ENCODE measurements around the gene CLDN3. TPM values are rescaled to one million over a fixed set of nuclear protein-coding genes. Genes with fewer than 3 reads are reported as not detected.
"Not testable (repeated sequence)": the region's sequence is repeated elsewhere in the genome, so short reads cannot be mapped to it uniquely, and the experiment has no call there.

CLDN3 gene
- total RNA-seq, 2 donors from 2014 or later: not detected

DNA sequence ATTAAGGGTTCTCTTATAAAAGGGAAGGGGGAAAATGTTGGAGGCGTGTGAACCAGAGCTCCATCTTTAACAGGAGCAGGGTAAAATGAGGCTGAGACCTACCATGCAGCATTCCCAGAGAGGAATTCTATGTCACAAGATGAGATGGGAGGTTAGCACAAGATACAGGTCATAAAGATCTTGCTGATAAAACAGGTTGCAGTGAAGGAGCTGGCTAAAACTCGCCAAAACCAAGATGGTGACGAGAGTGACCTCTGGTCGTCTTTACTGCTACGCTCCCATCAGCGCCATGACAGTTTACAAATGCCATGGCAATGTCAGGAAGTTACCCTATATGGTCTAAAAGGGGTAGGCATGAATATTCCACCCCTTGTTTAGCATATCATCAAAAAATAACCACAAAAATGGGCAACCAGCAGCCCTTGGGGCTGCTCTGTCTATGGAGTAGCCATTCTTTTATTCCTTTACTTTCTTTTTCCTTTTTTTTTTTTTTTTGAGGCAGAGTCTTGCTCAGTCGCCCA is 21.2 kb upstream of the CLDN3 start:
- not testable (repeated sequence) for H3K9me3 Mint-ChIP-seq; H3K27me3 Mint-ChIP-seq; H3K4me1 Mint-ChIP-seq (ENCODE audit: low read depth in 2 of 2); DNase-seq (ENCODE audit: low spot score); H3K27ac Mint-ChIP-seq; H3K36me3 Mint-ChIP-seq; ATAC-seq; H3K4me3 Mint-ChIP-seq

GRCh38 chr7:73789051-73789450 is 19.0 kb upstream of the CLDN3 start:
- H3K4me1 Mint-ChIP-seq (ENCODE audit: low read depth in 2 of 2): no peaks in the 10 kb centered on the region
- H3K36me3 Mint-ChIP-seq: no peaks in the 10 kb centered on the region
- H3K4me3 Mint-ChIP-seq: no peak overlapping the region
- peaks cover 6% of the 10 kb centered on the region in 2 donors for H3K27me3 Mint-ChIP-seq
- DNase-seq (ENCODE audit: low spot score) (no peak), ATAC-seq (no peak)
- no peaks in the 10 kb centered on the region for H3K9me3 Mint-ChIP-seq
- no peak overlapping the region for H3K27ac Mint-ChIP-seq

GRCh38 chr7:73787786-73788048 is 17.6 kb upstream of the CLDN3 start:
- not testable (repeated sequence) for H3K27me3 Mint-ChIP-seq; H3K9me3 Mint-ChIP-seq; H3K4me1 Mint-ChIP-seq (ENCODE audit: low read depth in 2 of 2); H3K36me3 Mint-ChIP-seq; DNase-seq (ENCODE audit: low spot score); ATAC-seq; H3K4me3 Mint-ChIP-seq; H3K27ac Mint-ChIP-seq

- DNase-seq (ENCODE audit: low spot score) (no peak), ATAC-seq (no peak)
- H3K4me1 Mint-ChIP-seq (ENCODE audit: low read depth in 2 of 2): no peaks in the 10 kb centered on the region
- peaks cover 0 to 3% of the 10 kb centered on the region in 2 donors for H3K27me3 Mint-ChIP-seq
- no peaks in the 10 kb centered on the region for H3K9me3 Mint-ChIP-seq
- H3K4me3 Mint-ChIP-seq: no peak overlapping the region
- H3K36me3 Mint-ChIP-seq: no peaks in the 10 kb centered on the region
- no peak overlapping the region for H3K27ac Mint-ChIP-seq
Measured at GRCh38 chr7:73786588-73786987, 16.5 kb upstream of the CLDN3 start.

DNA sequence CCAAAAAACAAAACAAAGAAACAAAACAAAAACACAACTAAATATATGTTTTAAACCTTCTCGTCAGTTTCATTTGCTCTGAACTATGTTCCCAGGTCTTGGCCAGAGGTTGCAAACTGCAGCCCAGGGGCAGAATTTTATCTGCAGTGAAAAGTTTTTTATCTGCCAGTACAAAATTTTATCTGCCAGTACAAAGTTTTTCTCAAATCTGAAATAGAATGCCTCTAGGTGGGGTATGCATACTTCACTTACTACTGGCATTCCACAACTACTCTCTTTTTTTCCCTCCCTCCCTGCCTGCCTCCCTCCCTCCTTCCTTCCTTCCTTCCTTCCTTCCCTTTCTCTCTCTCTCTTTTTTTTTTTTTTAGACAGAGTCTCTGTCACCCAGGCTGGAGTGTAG is 9.4 kb upstream of the CLDN3 start:
- no peaks in the 10 kb centered on the region for H3K9me3 Mint-ChIP-seq
- DNase-seq (ENCODE audit: low spot score) (no peak), ATAC-seq (no peak)
- peaks cover 0 to 7% of the 10 kb centered on the region in 2 donors for H3K27me3 Mint-ChIP-seq
- no peaks in the 10 kb centered on the region for H3K36me3 Mint-ChIP-seq
- H3K4me3 Mint-ChIP-seq: no peak overlapping the region
- no peak overlapping the region for H3K27ac Mint-ChIP-seq
- H3K4me1 Mint-ChIP-seq (ENCODE audit: low read depth in 2 of 2): no peaks in the 10 kb centered on the region

- no peaks in the 10 kb centered on the region for H3K36me3 Mint-ChIP-seq
- DNase-seq (ENCODE audit: low spot score): no peak
Measured at GRCh38 chr7:73778801-73779389, 8.8 kb upstream of the CLDN3 start.

DNA sequence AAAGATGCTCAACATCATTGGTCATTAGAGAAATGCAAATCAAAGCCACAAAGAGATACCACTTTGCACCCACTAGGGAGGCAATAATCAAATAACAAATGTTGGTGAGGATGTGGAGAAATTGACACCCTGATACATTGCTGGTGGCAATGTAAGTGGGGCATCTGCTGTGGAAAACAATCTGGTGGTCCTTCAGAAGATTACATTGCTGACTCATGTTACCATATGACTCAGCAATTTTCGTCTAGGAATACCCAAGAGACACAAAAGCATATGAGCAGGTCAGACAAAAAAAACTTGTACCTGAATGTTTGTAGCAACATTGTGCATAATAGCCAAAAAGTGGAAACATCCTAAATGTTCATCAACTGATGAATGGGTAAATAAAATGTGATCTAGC is 4.9 kb upstream of the CLDN3 start:
- DNase-seq (ENCODE audit: low spot score) (no peak), ATAC-seq (no peak)
- Mint-ChIP-seq H3K4me1 (ENCODE audit: low read depth in 2 of 2) (no peaks in the 10 kb centered on the region), H3K36me3 (no peaks in the 10 kb centered on the region), H3K9me3 (no peaks in the 10 kb centered on the region), H3K4me3 (no peak overlapping the region), H3K27me3 (peaks cover 6 to 8% of the 10 kb centered on the region in 2 donors), H3K27ac (no peak overlapping the region)

More at GRCh38 chr7:73778801-73779389, 8.8 kb upstream of the CLDN3 start:
- Mint-ChIP-seq H3K4me1 (ENCODE audit: low read depth in 2 of 2) (no peaks in the 10 kb centered on the region), H3K27ac (no peak overlapping the region), H3K27me3 (peaks cover 0 to 6% of the 10 kb centered on the region in 2 donors), H3K4me3 (no peak overlapping the region), H3K9me3 (no peaks in the 10 kb centered on the region)
- peak in 1 of 2 donors; percentile 50 for ATAC-seq

GRCh38 chr7:73773700-73774517 is 3.8 kb upstream of the CLDN3 start:
- ATAC-seq (no peak), DNase-seq (ENCODE audit: low spot score) (no peak)
- Mint-ChIP-seq H3K4me3 (no peak overlapping the region), H3K27ac (no peak overlapping the region), H3K36me3 (no peaks in the 10 kb centered on the region), H3K9me3 (no peaks in the 10 kb centered on the region), H3K4me1 (ENCODE audit: low read depth in 2 of 2) (no peaks in the 10 kb centered on the region), H3K27me3 (peaks cover 5 to 8% of the 10 kb centered on the region in 2 donors)

DNA sequence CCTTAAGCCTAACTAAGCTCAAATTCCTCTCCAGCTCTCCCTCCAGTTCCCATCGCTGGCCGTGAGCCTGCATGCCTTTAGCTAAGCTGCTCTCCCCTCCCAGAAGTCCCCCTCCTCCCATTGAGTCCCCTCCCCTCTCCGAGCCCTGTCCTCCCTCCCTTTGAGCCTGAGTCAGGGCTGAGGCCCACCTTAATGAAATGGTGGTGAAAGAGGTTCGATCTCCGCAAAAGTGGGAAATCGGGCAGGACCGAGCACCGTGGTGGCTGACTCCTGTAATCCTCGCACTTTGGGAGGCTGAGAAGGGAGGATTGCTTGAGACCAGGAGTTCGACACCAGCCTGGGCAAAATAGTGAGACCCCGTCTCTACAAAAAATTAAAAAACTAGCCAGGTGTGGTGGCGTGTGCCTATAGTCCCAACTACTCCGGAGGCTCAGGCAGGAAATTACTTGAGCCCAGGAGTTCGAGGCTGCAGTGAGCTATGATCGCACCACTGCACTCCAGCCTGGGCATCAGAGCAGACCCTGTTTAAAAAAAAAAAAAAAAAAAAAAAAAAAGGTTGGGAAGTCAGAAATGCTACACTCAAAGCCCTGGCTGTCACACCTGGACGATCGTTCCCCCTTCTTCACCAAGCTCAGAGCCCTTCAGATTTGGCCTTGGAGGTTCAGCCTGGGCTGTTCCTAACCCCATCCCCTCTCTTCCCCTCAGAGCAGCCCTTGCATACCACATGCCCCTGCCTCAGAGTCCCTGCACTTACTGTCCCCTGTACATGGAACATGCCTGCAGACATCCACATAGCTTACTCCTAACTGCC is 995 bp upstream of the CLDN3 start:
- Mint-ChIP-seq H3K4me3 (no peak overlapping the region), H3K9me3 (no peaks in the 10 kb centered on the region), H3K27ac (no peak overlapping the region), H3K27me3 (peaks cover 14 to 15% of the 10 kb centered on the region in 2 donors), H3K4me1 (ENCODE audit: low read depth in 2 of 2) (no peaks in the 10 kb centered on the region), H3K36me3 (no peaks in the 10 kb centered on the region)
- no peak for ATAC-seq
- no peak for DNase-seq (ENCODE audit: low spot score)

DNA sequence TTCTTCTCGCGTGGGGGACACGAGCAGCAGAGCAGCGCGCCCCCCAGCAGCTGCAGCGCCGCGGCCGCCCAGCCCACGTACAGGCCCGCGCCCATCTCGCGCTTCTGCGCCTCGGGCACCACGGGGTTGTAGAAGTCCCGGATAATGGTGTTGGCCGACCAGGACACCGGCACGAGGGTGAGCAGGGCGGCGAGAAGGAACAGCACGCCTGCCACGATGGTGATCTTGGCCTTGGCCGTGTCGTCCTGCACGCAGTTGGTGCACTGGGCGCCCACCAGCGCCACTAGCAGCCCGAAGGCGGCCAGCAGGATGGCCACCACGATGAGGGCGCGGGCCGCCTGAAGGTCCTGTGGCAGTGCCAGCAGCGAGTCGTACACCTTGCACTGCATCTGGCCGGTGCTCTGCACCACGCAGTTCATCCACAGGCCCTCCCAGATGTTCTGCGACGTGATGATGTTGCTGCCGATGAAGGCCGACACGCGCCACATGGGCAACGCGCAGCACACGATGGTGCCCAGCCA is 529 bp downstream of the CLDN3 start:
- H3K27ac Mint-ChIP-seq: no peak overlapping the region
- no peaks in the 10 kb centered on the region for H3K9me3 Mint-ChIP-seq
- no peak for ATAC-seq
- no peak for DNase-seq (ENCODE audit: low spot score)
- no peaks in the 10 kb centered on the region for H3K36me3 Mint-ChIP-seq
- H3K27me3 Mint-ChIP-seq: peaks cover 14 to 15% of the 10 kb centered on the region in 2 donors
- no peak overlapping the region for H3K4me3 Mint-ChIP-seq
- H3K4me1 Mint-ChIP-seq (ENCODE audit: low read depth in 2 of 2): no peaks in the 10 kb centered on the region

GRCh38 chr7:73768641-73769480 is 1.2 kb downstream of the CLDN3 start:
- Mint-ChIP-seq H3K4me3 (no peak overlapping the region), H3K4me1 (ENCODE audit: low read depth in 2 of 2) (no peaks in the 10 kb centered on the region), H3K9me3 (no peaks in the 10 kb centered on the region), H3K27me3 (peaks cover 14 to 15% of the 10 kb centered on the region in 2 donors), H3K36me3 (no peaks in the 10 kb centered on the region), H3K27ac (no peak overlapping the region)
- ATAC-seq: no peak
- no peak for DNase-seq (ENCODE audit: low spot score)

DNA sequence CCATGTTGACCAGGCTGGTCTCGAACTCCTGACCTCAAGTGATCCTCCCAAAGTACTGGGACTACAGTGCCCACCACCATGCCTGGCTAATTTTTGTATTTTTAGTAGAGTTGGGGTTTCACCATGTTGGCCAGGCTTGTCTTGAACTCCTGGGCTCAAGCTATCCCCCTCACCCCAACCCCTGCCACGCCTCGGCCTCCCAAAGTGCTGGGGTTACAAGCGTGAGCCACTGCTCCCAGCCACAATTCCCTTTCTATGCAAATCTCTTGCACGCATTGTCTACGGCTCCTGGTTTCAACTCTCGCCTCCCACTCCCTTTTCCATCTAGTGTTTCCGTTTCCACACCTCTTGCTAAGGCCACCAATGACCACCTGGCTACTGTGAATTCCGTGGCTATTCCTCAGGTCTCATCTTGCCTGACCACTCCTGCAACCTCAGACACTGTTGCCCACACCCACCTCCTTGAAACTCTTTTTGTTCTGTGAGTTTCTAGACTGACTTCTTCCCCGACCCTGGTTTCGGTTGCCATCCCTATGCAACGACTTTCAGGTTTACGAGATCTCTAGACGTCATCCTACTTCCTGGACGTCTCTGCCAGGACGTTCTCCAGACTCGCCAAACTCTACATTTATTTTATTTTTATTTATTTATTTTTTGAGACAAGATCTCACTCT is 3.4 kb downstream of the CLDN3 start:
- H3K27me3 Mint-ChIP-seq: peaks cover 13 to 18% of the 10 kb centered on the region in 2 donors
- no peaks in the 10 kb centered on the region for H3K9me3 Mint-ChIP-seq
- H3K36me3 Mint-ChIP-seq: no peaks in the 10 kb centered on the region
- no peak overlapping the region for H3K4me3 Mint-ChIP-seq
- H3K4me1 Mint-ChIP-seq (ENCODE audit: low read depth in 2 of 2): no peaks in the 10 kb centered on the region
- no peak for ATAC-seq
- no peak for DNase-seq (ENCODE audit: low spot score)
- no peak overlapping the region for H3K27ac Mint-ChIP-seq

DNA sequence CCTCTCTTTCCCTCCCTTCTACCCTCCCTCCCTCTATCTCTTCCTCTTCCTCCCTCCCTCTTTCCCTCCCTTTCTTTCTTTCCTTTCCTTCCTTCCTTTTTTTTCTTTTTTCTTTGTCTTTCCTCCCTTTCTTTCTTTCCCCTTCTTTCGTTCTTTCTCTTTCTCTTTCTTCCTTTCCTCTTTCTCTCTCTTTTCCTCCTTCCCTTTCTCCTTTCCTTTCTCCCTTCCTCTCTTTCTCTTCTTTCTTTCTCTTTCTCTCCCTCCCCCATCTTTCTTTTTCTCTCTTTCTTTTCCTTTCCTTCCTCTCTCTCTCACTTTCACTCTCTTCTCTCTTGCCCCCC is 7.4 kb downstream of the CLDN3 start:
- no peak overlapping the region for H3K4me3 Mint-ChIP-seq
- no peaks in the 10 kb centered on the region for H3K4me1 Mint-ChIP-seq (ENCODE audit: low read depth in 2 of 2)
- peaks cover 6 to 10% of the 10 kb centered on the region in 2 donors for H3K27me3 Mint-ChIP-seq
- no peaks in the 10 kb centered on the region for H3K9me3 Mint-ChIP-seq
- DNase-seq (ENCODE audit: low spot score) (no peak), ATAC-seq (no peak)
- no peak overlapping the region for H3K27ac Mint-ChIP-seq
- H3K36me3 Mint-ChIP-seq: no peaks in the 10 kb centered on the region

Data from natural killer cell treated with Interleukin-12 subunit alpha and Interleukin-12 subunit beta and Interleukin-15 and Interleukin-18, amount 100 ng/mL, for 72 hours (primary cell).